Natural killer cell (primary cell): ENCODE results near the gene IL13RA2. TPM values are rescaled to one million over a fixed set of nuclear protein-coding genes. Genes with fewer than 3 reads are reported as not detected.

Experiments used
- ATAC-seq, 3 donors: fragments of 150-1000 bp in 2 of 3; fragments of 200-7000 bp in 1 of 3; cut with Tn5 transposase; 1 replicate in 1 of 3; 2 replicates in 2 of 3; pipeline ENCODE4 v1.10.0; 2021; ENCODE audit warnings: mild to moderate bottlenecking in 2 of 3, moderate library complexity in 2 of 3
- DNase-seq, 2 donors: peaks; one replicate each; pipeline versions ENCODE4 v3.0.0 to v3.0.0-alpha.2; 2013 to 2021; ENCODE audit warnings: mixed read lengths in 1 of 2
- H3K27ac ChIP-seq: one replicate; pipeline ENCODE4 v1.5.1; 2013; ENCODE audit warnings: mild to moderate bottlenecking, low read length
- H3K27me3 ChIP-seq: one replicate; pipeline ENCODE4 v1.6.1; 2013; ENCODE audit warnings: low read length; ENCODE audit not compliant: control insufficient read depth, insufficient read depth
- H3K36me3 ChIP-seq: one replicate; pipeline ENCODE4 v1.6.1; 2013; ENCODE audit warnings: low read length; ENCODE audit not compliant: control insufficient read depth, insufficient read depth
- H3K4me1 ChIP-seq: one replicate; pipeline ENCODE4 v1.6.1; 2013; ENCODE audit warnings: low read length; ENCODE audit not compliant: control insufficient read depth, insufficient read depth
- H3K4me3 ChIP-seq: one replicate; pipeline ENCODE4 v1.5.1; 2013; ENCODE audit warnings: low read length
- H3K9me3 ChIP-seq: one replicate; pipeline ENCODE4 v1.6.1; 2013; ENCODE audit warnings: low read length; ENCODE audit not compliant: control insufficient read depth, insufficient read depth
- H3K27ac Mint-ChIP-seq, 2 donors: one replicate each; pipeline ENCODE4 v1.8.0; 2022; ENCODE audit warnings: mild to moderate bottlenecking in 2 of 2, mixed read lengths in 2 of 2, moderate library complexity in 1 of 2
- H3K27me3 Mint-ChIP-seq, 2 donors: one replicate each; pipeline ENCODE4 v1.8.0; 2022; ENCODE audit warnings: low read depth in 2 of 2, mixed read lengths in 2 of 2
- H3K36me3 Mint-ChIP-seq: one replicate; pipeline ENCODE4 v1.8.0; 2022; ENCODE audit warnings: mixed read lengths
- H3K4me1 Mint-ChIP-seq, 2 donors: one replicate each; pipeline ENCODE4 v1.8.0; 2022; ENCODE audit warnings: mixed read lengths in 2 of 2
- H3K4me3 Mint-ChIP-seq: one replicate; pipeline ENCODE4 v1.8.0; 2022; ENCODE audit warnings: mild to moderate bottlenecking, moderate library complexity, mixed read lengths
- H3K9me3 Mint-ChIP-seq, 2 donors: one replicate each; pipeline ENCODE4 v1.8.0; 2022; ENCODE audit warnings: mixed read lengths in 2 of 2
- WGBS: methylation state at CpG from one replicate; pipeline ENCODE4 v1.1.7; 2013; ENCODE audit warnings: missing lambda C conversion rate; ENCODE audit not compliant: insufficient coverage; 5-methylcytosine and 5-hydroxymethylcytosine counted together
- intact Hi-C: fragments of 100-400 bp; cut with micrococcal nuclease; formaldehyde crosslinking; loops from one replicate; pipeline ENCODE4 v1.14.2; 2022
- total RNA-seq, 4 donors: library from RNA; stranded (reverse); fragments of 120-200 nt in 1 of 4; gene quantifications; one replicate each; pipeline versions ENCODE4 v1.2.3 to v1.2.4, GENCODE V29; 2013 to 2022
- TF ChIP-seq, protein P1 (sequence below): fragments of 200-600 bp; IDR thresholded peaks from one replicate; pipeline ENCODE4 v1.8.0; 2022; ENCODE audit warnings: antibody characterized with exemption

The IL13RA2 gene, protein sequence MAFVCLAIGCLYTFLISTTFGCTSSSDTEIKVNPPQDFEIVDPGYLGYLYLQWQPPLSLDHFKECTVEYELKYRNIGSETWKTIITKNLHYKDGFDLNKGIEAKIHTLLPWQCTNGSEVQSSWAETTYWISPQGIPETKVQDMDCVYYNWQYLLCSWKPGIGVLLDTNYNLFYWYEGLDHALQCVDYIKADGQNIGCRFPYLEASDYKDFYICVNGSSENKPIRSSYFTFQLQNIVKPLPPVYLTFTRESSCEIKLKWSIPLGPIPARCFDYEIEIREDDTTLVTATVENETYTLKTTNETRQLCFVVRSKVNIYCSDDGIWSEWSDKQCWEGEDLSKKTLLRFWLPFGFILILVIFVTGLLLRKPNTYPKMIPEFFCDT
- not detected for total RNA-seq
- not detected for total RNA-seq (2013)

DNA sequence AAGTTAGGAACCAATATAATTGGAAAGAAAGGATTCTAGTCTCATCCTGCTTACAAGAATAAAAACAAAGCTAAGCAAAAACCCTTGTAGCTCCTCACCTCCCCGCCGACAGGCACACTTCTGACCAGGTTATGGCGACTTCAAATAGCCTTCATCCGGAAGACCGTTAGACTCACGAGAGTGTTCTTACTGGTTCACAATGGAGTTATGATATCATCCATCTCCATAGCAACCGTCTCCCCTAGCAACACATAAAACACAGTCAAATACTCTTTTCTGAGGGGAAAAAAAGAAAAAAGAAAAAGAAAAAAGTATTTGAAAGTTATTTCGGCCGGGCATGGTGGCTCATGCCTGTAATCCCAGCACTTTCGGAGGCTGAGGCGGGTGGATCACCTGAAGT lies at the start of gene IL13RA2:
IL13RA2 (minus strand) TSS at position 162 of the 400 bp plus-strand sequence. CDS start 347 bp downstream, outside the sequence.
- Histone ChIP-seq H3K36me3 (no peaks in the 10 kb centered on the region), H3K9me3 (no peaks in the 10 kb centered on the region), H3K27ac (no peak within 1 kb of the TSS), H3K4me3 (no peak within 1 kb of the TSS), H3K27me3 (no peaks in the 10 kb centered on the region), H3K4me1 (no peaks in the 10 kb centered on the region)
- no peaks in the 10 kb centered on the region for H3K4me1 Mint-ChIP-seq
- no peaks in the 10 kb centered on the region for H3K36me3 Mint-ChIP-seq
- peaks cover 0 to 8% of the 10 kb centered on the region in 2 donors for H3K27me3 Mint-ChIP-seq
- no peak within 1 kb of the TSS for H3K27ac Mint-ChIP-seq
- TF ChIP-seq, protein P1, sequence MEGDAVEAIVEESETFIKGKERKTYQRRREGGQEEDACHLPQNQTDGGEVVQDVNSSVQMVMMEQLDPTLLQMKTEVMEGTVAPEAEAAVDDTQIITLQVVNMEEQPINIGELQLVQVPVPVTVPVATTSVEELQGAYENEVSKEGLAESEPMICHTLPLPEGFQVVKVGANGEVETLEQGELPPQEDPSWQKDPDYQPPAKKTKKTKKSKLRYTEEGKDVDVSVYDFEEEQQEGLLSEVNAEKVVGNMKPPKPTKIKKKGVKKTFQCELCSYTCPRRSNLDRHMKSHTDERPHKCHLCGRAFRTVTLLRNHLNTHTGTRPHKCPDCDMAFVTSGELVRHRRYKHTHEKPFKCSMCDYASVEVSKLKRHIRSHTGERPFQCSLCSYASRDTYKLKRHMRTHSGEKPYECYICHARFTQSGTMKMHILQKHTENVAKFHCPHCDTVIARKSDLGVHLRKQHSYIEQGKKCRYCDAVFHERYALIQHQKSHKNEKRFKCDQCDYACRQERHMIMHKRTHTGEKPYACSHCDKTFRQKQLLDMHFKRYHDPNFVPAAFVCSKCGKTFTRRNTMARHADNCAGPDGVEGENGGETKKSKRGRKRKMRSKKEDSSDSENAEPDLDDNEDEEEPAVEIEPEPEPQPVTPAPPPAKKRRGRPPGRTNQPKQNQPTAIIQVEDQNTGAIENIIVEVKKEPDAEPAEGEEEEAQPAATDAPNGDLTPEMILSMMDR, result no peak
- H3K9me3 Mint-ChIP-seq, result no peaks in the 10 kb centered on the region
- ATAC-seq, result no peak
- intact Hi-C loops, result no loop called here
- WGBS, result 95% methylated on average over 9 of the region's 11 CpGs
- no peak within 1 kb of the TSS for H3K4me3 Mint-ChIP-seq
- no peak for DNase-seq

DNA sequence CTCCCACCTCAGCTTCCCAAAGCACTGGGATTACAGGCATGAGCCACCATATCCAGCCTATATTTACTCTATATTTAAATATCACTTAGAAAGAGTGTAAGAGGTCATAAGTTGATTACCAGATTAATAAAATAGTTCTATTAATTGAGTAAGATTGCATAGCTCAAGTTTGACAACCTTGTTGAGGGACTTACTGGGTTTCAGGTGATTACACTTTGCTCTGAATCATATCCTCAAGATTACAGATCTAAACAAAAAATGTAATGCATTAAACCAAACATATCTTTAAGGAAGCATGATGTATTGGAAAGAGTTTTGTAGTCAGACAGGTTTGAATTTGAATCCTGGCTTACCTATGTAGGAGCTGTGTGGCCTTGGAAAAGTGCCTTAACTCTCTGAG lies 47.9 kb upstream of the IL13RA2 start:
- Mint-ChIP-seq H3K4me3 (no peak overlapping the region), H3K27ac (no peak overlapping the region), H3K4me1 (no peaks in the 10 kb centered on the region), H3K36me3 (no peaks in the 10 kb centered on the region), H3K27me3 (no peaks in the 10 kb centered on the region), H3K9me3 (peaks cover 5 to 6% of the 10 kb centered on the region in 2 donors)
- no peaks in the 10 kb centered on the region for H3K36me3 ChIP-seq
- intact Hi-C loops, result no loop called here
- ATAC-seq (no peak), DNase-seq (no peak)
- H3K9me3 ChIP-seq, result no peaks in the 10 kb centered on the region
- no peak overlapping the region for H3K4me3 ChIP-seq
- TF ChIP-seq, protein P1, result no peak
- no peaks in the 10 kb centered on the region for H3K27me3 ChIP-seq
- H3K4me1 ChIP-seq, result no peaks in the 10 kb centered on the region
- H3K27ac ChIP-seq, result no peak overlapping the region

DNA sequence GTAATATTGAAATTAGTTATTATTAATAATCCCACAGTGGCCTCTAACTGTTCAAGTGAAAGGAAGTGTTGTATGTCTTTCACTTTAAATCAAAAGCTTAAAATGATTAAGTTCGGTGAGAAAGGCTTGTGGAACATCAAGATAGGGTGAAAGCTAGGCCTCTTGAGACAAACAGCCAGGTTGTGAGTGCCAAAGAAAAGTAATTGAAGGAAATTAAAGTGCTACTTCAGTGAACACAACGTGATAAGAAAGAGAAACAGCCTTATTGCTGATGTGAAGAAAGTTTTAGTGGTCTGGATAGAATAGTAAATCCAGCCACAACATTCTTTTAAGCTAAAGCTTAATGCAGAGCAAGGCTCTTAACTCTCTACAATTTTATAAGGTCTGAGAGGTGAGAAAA lies 42.6 kb upstream of the IL13RA2 start:
- ATAC-seq (no peak), DNase-seq (no peak)
- Histone ChIP-seq H3K27me3 (no peaks in the 10 kb centered on the region), H3K9me3 (no peaks in the 10 kb centered on the region), H3K4me1 (no peaks in the 10 kb centered on the region), H3K4me3 (no peak overlapping the region), H3K36me3 (no peaks in the 10 kb centered on the region), H3K27ac (no peak overlapping the region)
- 40% methylated on average over 1 of the region's 2 CpGs for WGBS
- Mint-ChIP-seq H3K27ac (no peak overlapping the region), H3K9me3 (peaks cover 2 to 5% of the 10 kb centered on the region in 2 donors), H3K27me3 (peaks cover 0 to 12% of the 10 kb centered on the region in 2 donors), H3K4me3 (no peak overlapping the region), H3K36me3 (no peaks in the 10 kb centered on the region), H3K4me1 (no peaks in the 10 kb centered on the region)
- intact Hi-C loops, result no loop called here
- TF ChIP-seq, protein P1, result no peak

DNA sequence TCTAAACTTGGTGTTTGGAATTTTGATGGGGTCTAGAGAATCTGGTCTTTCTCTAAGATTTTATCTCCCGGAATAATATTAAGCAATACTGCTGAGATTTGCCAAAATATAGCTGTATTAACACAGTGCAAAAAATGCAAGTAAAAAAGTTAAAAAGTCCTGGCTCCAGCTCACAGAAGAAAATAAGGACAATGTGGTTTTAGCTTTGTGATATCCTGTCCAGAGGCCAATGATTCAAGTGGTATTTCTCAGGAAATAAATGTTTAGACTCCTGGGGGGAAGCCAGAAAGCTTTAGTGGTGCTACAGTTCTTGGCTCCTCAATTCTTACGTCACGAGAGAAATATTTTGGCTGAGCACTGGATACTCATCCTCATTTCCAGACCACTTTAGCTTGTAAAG lies 40.9 kb upstream of the IL13RA2 start:
- H3K9me3 ChIP-seq, result no peaks in the 10 kb centered on the region
- Mint-ChIP-seq H3K9me3 (peaks cover 2 to 6% of the 10 kb centered on the region in 2 donors), H3K4me1 (no peaks in the 10 kb centered on the region), H3K27me3 (peaks cover 0 to 12% of the 10 kb centered on the region in 2 donors), H3K4me3 (no peak overlapping the region), H3K27ac (no peak overlapping the region), H3K36me3 (no peaks in the 10 kb centered on the region)
- H3K27ac ChIP-seq, result no peak overlapping the region
- 82% methylated on average over 2 of the region's 3 CpGs for WGBS
- no peaks in the 10 kb centered on the region for H3K36me3 ChIP-seq
- intact Hi-C loops, result no loop called here
- ATAC-seq, result no peak
- TF ChIP-seq, protein P1, result no peak
- H3K27me3 ChIP-seq, result no peaks in the 10 kb centered on the region
- no peak for DNase-seq
- H3K4me3 ChIP-seq, result no peak overlapping the region
- H3K4me1 ChIP-seq, result no peaks in the 10 kb centered on the region
